Fibroblast of lung (primary cell): Measurements from ENCODE around the gene MAB21L4. TPM values are rescaled to one million over a fixed set of nuclear protein-coding genes. Genes with fewer than 3 reads are reported as not detected.

Experiments used
- DNase-seq, 2 donors: peaks; one replicate each; pipeline versions ENCODE4 v3.0.0 to v3.0.0-alpha.2; 2010; ENCODE audit warnings: low read depth in 2 of 2
- H2AFZ ChIP-seq: 2 replicates; pipeline ENCODE4 v1.5.1; 2012; ENCODE audit warnings: low read length, control low read depth, inconsistent platforms
- H3K27ac ChIP-seq: 2 replicates; pipeline ENCODE4 v1.5.1; 2011; ENCODE audit warnings: low read length, control low read depth; ENCODE audit not compliant: insufficient read depth
- H3K27me3 ChIP-seq: 2 replicates; pipeline ENCODE4 v1.5.1; 2011; ENCODE audit warnings: mild to moderate bottlenecking, low read length; ENCODE audit not compliant: control insufficient read depth, insufficient read depth
- H3K36me3 ChIP-seq: 2 replicates; pipeline ENCODE4 v1.5.1; 2011; ENCODE audit warnings: low read length; ENCODE audit not compliant: control insufficient read depth, insufficient read depth
- H3K4me1 ChIP-seq: 2 replicates; pipeline ENCODE4 v1.5.1; 2011; ENCODE audit warnings: low read length; ENCODE audit not compliant: control insufficient read depth, insufficient read depth; ENCODE audit errors: extremely low read depth
- H3K4me2 ChIP-seq: 2 replicates; pipeline ENCODE4 v1.5.1; 2011; ENCODE audit warnings: low read length, control low read depth; ENCODE audit not compliant: insufficient read depth; ENCODE audit errors: extremely low read depth
- H3K4me3 ChIP-seq, 4 experiments: fragments of 200-600 bp in 1 of 4; sonication (generic) in 1 of 4; replicated peaks in 1 of 4; 2 replicates each; pipeline ENCODE4 v1.5.1; 2011 to 2016; ENCODE audit warnings: low read length in 4 of 4, low read depth in 3 of 4, mild to moderate bottlenecking in 3 of 4, control low read depth in 2 of 4, inconsistent platforms in 1 of 4, mixed read lengths in 1 of 4; ENCODE audit not compliant: insufficient read depth in 1 of 4; ENCODE audit errors: control extremely low read depth in 1 of 4
- H3K79me2 ChIP-seq: 2 replicates; pipeline ENCODE4 v1.5.1; 2012; ENCODE audit warnings: mild to moderate bottlenecking, low read length, inconsistent platforms; ENCODE audit not compliant: control insufficient read depth, insufficient read depth
- H3K9ac ChIP-seq: 2 replicates; pipeline ENCODE4 v1.5.1; 2011; ENCODE audit warnings: mild to moderate bottlenecking, low read length, control low read depth; ENCODE audit not compliant: insufficient read depth
- H3K9me3 ChIP-seq: 2 replicates; pipeline ENCODE4 v1.5.1; 2012; ENCODE audit warnings: low read depth, low read length; ENCODE audit not compliant: control insufficient read depth, insufficient read depth
- H4K20me1 ChIP-seq: 2 replicates; pipeline ENCODE4 v1.5.1; 2011; ENCODE audit warnings: low read length; ENCODE audit not compliant: control insufficient read depth, insufficient read depth; ENCODE audit errors: extremely low read depth
- CTCF ChIP-seq, 2 donors: IDR thresholded peaks in 1 of 2; conservative IDR thresholded peaks in 1 of 2; 1 replicate in 1 of 2; 2 replicates in 1 of 2; pipeline ENCODE4 v1.5.1; 2011 to 2012; ENCODE audit warnings: low read length in 2 of 2, control low read depth in 1 of 2, inconsistent platforms in 1 of 2, low read depth in 1 of 2, mild to moderate bottlenecking in 1 of 2
- EZH2 ChIP-seq: IDR thresholded peaks from 2 replicates; pipeline ENCODE4 v1.5.1; 2012; ENCODE audit warnings: low read length, control low read depth, mild to moderate bottlenecking; ENCODE audit errors: missing control alignments
- polyA plus RNA-seq, 2 donors: library from polyadenylated mRNA; depleted of rRNA in 1 of 2; stranded (reverse) in 1 of 2; unstranded in 1 of 2; fragments of >200 nt; gene quantifications; 2 replicates each; pipeline ENCODE4 v1.2.1, GENCODE V29; 2011 to 2012; ENCODE audit warnings: missing spikeins in 1 of 2
- total RNA-seq: library from RNA; depleted of rRNA; stranded (reverse); fragments of >200 nt; gene quantifications from 2 replicates; pipeline ENCODE4 v1.2.1, GENCODE V29; 2014

Gene MAB21L4
- total and polyA plus RNA-seq, 2 donors (not counting 1 experiment from before 2014, with no cell fraction given) = not detected

GRCh38 chr2:240893363-240893844 lies 2.6 kb downstream of the MAB21L4 start:
- no peak for TF ChIP-seq EZH2
- TF ChIP-seq CTCF (conservative IDR thresholded peaks at IDR 0.05 in 1 of 2, IDR thresholded peaks at IDR 0.05 in 1 of 2; ENCODE audit: low read depth in 1 of 2, low read length in 2 of 2) = no peak
- Histone ChIP-seq H3K27me3 (no peaks in the 10 kb centered on the region), H3K27ac (no peak overlapping the region), H2AFZ (no peak overlapping the region), H3K4me3 (no peak overlapping the region), H3K36me3 (no peaks in the 10 kb centered on the region), H3K4me1 (no peaks in the 10 kb centered on the region), H3K4me2 (no peak overlapping the region), H4K20me1 (no peaks in the 10 kb centered on the region), H3K9me3 (no peaks in the 10 kb centered on the region), H3K79me2 (no peaks in the 10 kb centered on the region), H3K9ac (no peak overlapping the region)
- peak in 1 of 2 donors; percentile 60 for DNase-seq

GRCh38 chr2:240892925-240893324 lies 3.0 kb downstream of the MAB21L4 start:
- no peaks in the 10 kb centered on the region for H3K4me1 ChIP-seq
- no peak overlapping the region for H2AFZ ChIP-seq
- H3K4me3 ChIP-seq = no peak overlapping the region
- TF ChIP-seq CTCF (conservative IDR thresholded peaks at IDR 0.05 in 1 of 2, IDR thresholded peaks at IDR 0.05 in 1 of 2; ENCODE audit: low read depth in 1 of 2, low read length in 2 of 2) (no peak), EZH2 (no peak)
- no peak for DNase-seq
- H3K4me2 ChIP-seq = no peak overlapping the region
- H3K36me3 ChIP-seq = no peaks in the 10 kb centered on the region
- H3K9me3 ChIP-seq = no peaks in the 10 kb centered on the region
- H3K27ac ChIP-seq = no peak overlapping the region
- no peaks in the 10 kb centered on the region for H3K27me3 ChIP-seq
- no peaks in the 10 kb centered on the region for H4K20me1 ChIP-seq
- no peaks in the 10 kb centered on the region for H3K79me2 ChIP-seq
- no peak overlapping the region for H3K9ac ChIP-seq

- Histone ChIP-seq H3K27me3 (no peaks in the 10 kb centered on the region), H4K20me1 (no peaks in the 10 kb centered on the region), H3K9me3 (no peaks in the 10 kb centered on the region), H3K27ac (no peak overlapping the region), H3K79me2 (no peaks in the 10 kb centered on the region), H3K4me2 (no peak overlapping the region), H2AFZ (no peak overlapping the region), H3K4me3 (no peak overlapping the region), H3K36me3 (no peaks in the 10 kb centered on the region), H3K9ac (no peak overlapping the region), H3K4me1 (no peaks in the 10 kb centered on the region)
- no peak for TF ChIP-seq CTCF (conservative IDR thresholded peaks at IDR 0.05 in 1 of 2, IDR thresholded peaks at IDR 0.05 in 1 of 2; ENCODE audit: low read depth in 1 of 2, low read length in 2 of 2)
- TF ChIP-seq EZH2 = no peak
- DNase-seq = no peak
Measured at GRCh38 chr2:240892356-240892755, 3.6 kb downstream of the MAB21L4 start.
